VCaP (cell line): ENCODE measurements around the gene ITPR2.

Experiments used
- H3K27ac ChIP-seq: fragments of 450-650 bp; 2 replicates; pipeline ENCODE4 v1.5.1; 2017
- CTCF ChIP-seq: fragments of 450-650 bp; conservative IDR thresholded peaks from 2 replicates; pipeline ENCODE4 v1.5.1; 2017; ENCODE audit warnings: mild to moderate bottlenecking, moderate library complexity

Gene ITPR2

DNA sequence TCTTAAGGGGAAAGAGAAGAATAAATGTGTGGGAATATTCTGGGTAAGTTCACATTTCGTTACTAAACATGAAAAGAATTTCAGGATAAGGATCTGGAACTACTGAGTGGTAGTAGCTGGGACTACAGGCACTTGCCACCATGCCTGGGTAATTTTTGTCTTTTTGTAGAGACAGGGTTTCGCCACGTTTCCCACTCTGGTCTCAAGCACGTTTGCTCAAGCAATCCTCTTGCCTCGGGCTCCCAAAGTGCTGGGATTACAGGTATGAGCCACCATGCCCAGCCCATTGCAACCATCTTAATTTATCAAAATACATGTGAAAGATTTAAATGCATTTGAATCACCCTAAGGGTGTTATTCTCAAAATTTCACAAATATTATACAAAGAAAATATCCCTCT, 26.4 kb downstream of the ITPR2 start:
- no peak for TF ChIP-seq CTCF

DNA sequence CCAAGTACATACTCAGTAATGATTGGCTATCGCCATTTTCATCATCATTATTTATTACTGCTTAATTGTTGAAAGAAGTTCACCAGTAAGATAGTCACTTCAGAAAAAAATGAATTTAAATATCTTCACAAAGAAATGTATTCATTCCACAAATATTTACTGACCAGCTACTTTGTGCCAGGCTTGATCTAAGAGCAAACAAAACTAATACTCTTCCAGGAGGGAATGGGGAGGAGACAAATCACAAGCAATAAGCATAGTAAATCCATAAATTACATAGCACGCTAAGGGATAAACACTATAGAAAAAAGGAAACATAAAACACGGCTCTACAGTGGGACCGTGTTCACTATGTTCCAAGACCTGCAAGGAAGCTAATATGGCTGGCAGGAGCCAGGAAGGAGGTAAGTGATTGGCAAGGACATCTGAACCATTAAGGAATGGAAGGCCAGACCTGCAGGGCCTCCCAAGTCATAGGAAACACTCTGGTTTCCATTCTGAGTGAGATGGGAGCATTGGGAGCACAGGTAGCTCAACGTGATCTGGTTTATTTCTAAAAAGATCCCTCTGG, 27.5 kb downstream of the ITPR2 start:
- no peak for TF ChIP-seq CTCF

More for the DNA sequence above, 26.4 kb downstream of the ITPR2 start:
- H3K27ac ChIP-seq: no peak overlapping the region

DNA sequence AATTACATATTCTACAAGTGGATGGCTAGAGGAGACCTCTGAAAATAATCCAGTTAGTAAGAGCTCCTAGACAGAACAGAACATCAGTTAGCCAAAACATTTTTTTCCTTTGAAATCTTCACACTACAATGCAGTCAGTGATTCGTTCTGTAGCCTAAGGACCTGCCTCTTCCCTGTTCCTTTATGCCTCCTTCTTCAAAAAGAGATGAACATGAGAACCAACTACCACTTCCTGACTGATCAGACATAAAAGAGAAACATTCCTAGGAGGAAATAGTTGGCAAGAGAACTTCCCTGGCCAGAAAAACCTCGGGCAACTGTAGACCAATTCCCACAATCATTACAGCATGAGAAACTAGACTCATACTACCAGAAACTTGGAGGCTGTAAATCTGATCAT, 29.4 kb downstream of the ITPR2 start:
- TF ChIP-seq CTCF: no peak
- H3K27ac ChIP-seq: 0 out of 2 replicates have a peak overlapping the region, but pooled peaks have one; percentile 1

More for the DNA sequence above, 27.5 kb downstream of the ITPR2 start:
- no peak overlapping the region for H3K27ac ChIP-seq

GRCh38 chr12:26801486-26801885, 31.5 kb downstream of the ITPR2 start:
- H3K27ac ChIP-seq: no peak overlapping the region
- no peak for TF ChIP-seq CTCF

DNA sequence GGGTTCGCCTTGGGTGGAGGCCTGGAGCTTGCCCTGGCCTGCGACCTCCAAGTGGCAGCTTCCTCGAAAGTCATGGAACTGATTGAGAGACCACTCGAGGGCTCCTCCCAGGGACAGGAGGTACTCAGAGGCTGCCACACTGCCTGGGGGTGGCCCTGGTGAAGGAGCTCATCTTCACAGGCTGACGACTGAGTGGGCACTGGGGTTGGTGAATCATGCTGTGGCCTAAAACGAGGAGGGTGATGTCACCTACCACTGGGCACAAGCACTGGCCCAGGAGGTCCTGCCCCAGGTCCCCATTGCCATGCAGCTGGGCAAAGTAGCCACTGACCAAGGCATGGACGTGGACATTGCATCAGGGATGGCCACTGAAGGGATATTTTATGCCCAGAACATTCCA, 32.1 kb downstream of the ITPR2 start:
- H3K27ac ChIP-seq: no peak overlapping the region
- no peak for TF ChIP-seq CTCF

- H3K27ac ChIP-seq: no peak overlapping the region
- TF ChIP-seq CTCF: no peak
These were observed 32.6 kb downstream of the ITPR2 start for GRCh38 chr12:26800347-26800746.

DNA sequence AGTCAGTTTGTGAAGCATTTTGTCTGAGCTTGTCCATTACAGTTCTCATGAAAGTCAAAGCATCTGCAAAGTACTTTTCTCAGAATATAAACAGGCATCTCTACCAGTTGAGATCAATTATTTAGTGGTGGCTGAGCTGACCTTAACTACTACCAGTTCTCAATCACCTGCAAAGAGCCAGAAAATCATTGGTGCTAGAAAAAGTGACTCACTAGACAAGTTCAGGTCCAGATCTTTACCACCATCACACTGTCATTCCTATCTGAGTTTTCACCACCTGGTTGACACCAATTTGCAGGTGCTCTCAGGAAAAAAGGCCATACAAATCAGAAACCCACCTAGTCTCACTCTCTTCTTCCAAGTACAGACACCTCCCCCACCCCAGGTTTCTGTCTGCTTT, 33.3 kb downstream of the ITPR2 start:
- H3K27ac ChIP-seq: no peak overlapping the region

More for the DNA sequence above, 33.3 kb downstream of the ITPR2 start:
- no peak for TF ChIP-seq CTCF
